GM21825 (cell line): ENCODE data around the gene ARSG.

Experiments
- ATAC-seq: cut with Tn5 transposase; IDR thresholded peaks from one replicate; pipeline ENCODE4 v1.9.1; 2021; ENCODE audit warnings: mild to moderate bottlenecking, moderate library complexity; ENCODE audit not compliant: unreplicated experiment

The ARSG gene

GRCh38 chr17:68445671-68446070 lies 154.4 kb downstream of the ARSG start:
- no peak for ATAC-seq

- ATAC-seq: no peak
Measured at GRCh38 chr17:68446626-68447041, 155.3 kb downstream of the ARSG start.

GRCh38 chr17:68449021-68449739 lies 157.9 kb downstream of the ARSG start:
- no peak for ATAC-seq

- ATAC-seq: no peak
Measured at GRCh38 chr17:68450391-68450790, 159.1 kb downstream of the ARSG start.

GRCh38 chr17:68450801-68451200 lies 159.5 kb downstream of the ARSG start:
- no peak for ATAC-seq

GRCh38 chr17:68451670-68452354 lies 160.5 kb downstream of the ARSG start:
- no peak for ATAC-seq

GRCh38 chr17:68452724-68453290 lies 161.5 kb downstream of the ARSG start:
- ATAC-seq: no peak

- no peak for ATAC-seq
Measured at GRCh38 chr17:68453991-68454665, 162.8 kb downstream of the ARSG start.

GRCh38 chr17:68455901-68456338 lies 164.6 kb downstream of the ARSG start:
- no peak for ATAC-seq

GRCh38 chr17:68456339-68457167 lies 165.3 kb downstream of the ARSG start:
- no peak for ATAC-seq

GRCh38 chr17:68457168-68457538 lies 165.9 kb downstream of the ARSG start, which contains the start of gene WIPI1:
Gene WIPI1 (minus strand): TSS chr17:68457496. CDS start chr17:68457421, 75 bp downstream.
- ATAC-seq: peak; percentile 22

- peak; percentile 68 for ATAC-seq
Measured at GRCh38 chr17:68457539-68458259, 166.4 kb downstream of the ARSG start.

- no peak for ATAC-seq
Measured at GRCh38 chr17:68458260-68459036, 167.2 kb downstream of the ARSG start.

- ATAC-seq: peak; percentile 24
Measured at GRCh38 chr17:68459037-68459639, 167.8 kb downstream of the ARSG start.

- no peak for ATAC-seq
Measured at GRCh38 chr17:68460146-68460545, 168.9 kb downstream of the ARSG start.

GRCh38 chr17:68460715-68461114 lies 169.4 kb downstream of the ARSG start:
- ATAC-seq: no peak

- no peak for ATAC-seq
Measured at GRCh38 chr17:68461122-68461539, 169.8 kb downstream of the ARSG start.

- ATAC-seq: no peak
Measured at GRCh38 chr17:68461589-68461988, 170.3 kb downstream of the ARSG start.
